DMS 273 treated with DMSO at 0.1 percent for 48 hours (cell line): ENCODE results near the gene TAF8.
"Not testable (repeated sequence)": the region's sequence is repeated elsewhere in the genome, so short reads cannot be mapped to it uniquely, and the experiment has no call there.

Experiments
- DNase-seq: peaks from one replicate; lab custom pipeline; 2025; lab: John Stamatoyannopoulos, UW

TAF8 gene, protein sequence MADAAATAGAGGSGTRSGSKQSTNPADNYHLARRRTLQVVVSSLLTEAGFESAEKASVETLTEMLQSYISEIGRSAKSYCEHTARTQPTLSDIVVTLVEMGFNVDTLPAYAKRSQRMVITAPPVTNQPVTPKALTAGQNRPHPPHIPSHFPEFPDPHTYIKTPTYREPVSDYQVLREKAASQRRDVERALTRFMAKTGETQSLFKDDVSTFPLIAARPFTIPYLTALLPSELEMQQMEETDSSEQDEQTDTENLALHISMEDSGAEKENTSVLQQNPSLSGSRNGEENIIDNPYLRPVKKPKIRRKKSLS

DNA sequence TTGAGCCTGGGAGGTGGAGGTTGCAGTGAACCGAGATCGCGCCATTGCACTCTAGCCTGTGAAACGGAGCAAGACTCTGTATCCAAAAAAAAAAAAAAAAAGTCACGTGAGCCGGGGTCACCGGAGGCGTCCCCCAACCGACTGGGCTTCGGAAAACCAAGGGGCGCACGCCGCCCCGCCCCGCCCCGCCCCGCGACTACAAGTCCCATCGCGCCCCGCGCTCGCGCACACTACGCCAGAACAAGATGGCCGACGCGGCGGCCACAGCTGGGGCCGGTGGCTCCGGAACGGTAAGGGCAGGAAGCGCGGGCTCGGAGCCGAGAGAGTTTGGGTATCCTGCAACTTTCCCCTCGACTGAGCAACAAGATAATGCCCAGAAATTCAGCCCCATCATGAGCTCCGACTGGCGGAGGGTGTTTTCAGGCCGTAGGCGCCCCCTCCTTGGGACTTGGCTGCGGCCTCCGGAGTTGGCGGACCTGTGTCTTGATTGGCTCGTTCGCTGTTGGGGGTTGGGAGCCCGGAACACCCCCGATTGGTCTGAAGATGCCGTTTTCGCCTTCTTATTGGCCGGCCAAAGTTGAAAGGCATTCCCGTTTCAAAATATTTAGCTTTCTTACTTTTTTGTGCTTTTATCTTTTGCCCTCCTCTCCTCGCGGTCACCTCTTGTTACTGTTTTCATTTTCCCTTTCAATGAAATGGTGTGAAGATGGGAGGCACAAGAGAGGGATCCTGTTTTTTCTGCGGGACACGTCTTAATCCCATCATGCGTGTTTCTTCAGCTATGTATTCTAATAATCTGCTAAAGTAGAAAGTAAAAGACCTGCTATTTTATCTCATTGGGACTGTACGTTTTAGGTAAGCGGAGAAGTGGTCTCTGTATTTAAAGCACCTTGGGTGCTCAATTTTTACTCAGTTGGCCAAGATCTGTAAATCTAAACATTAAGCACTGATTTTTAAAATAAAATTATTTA is at the start of gene TAF8:
TAF8 (plus strand) TSS at position 228 of the 971 bp plus-strand sequence; CDS start at position 246, 18 bp downstream.
- DNase-seq = peak; percentile 78

DNA sequence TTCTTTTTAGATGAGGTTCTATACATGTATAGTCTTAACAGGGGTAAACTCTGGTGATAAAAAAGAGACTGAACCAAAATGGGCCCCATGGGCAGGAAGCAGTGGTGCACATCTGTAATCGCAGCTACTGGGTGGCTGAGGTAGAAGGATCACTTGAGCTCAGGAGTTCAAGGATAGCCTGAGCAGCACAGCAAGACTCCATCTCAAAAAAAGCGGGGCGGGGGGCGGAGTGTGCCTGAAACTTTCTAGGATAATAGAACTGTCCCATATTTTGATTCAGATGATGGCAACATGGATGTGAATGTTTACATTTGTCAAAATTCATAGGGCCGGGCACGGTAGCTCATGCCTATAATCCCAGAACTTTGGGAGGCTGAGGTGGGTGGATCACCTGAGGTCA is 48.8 kb upstream of the TAF8 start:
- no peak for DNase-seq

DNA sequence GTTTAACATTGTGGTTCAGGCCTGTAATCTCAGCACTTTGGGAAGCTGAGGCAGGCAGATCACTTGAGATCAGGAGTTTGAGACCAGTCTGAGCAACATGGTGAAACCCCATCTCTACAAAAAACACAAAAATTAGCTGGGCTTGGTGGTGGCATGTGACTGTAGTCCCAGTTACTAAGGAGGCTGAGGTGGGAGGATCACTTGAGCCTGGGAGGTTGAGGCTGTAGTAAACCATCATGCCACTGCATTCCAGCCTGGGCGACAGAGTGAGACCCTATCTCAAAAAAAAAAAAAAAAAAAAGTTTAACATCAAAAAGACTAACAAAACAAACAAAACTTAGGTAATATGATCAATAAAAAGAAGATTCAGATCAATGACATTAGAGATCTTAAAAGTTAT is 46.7 kb upstream of the TAF8 start:
- DNase-seq = not testable (repeated sequence)

DNA sequence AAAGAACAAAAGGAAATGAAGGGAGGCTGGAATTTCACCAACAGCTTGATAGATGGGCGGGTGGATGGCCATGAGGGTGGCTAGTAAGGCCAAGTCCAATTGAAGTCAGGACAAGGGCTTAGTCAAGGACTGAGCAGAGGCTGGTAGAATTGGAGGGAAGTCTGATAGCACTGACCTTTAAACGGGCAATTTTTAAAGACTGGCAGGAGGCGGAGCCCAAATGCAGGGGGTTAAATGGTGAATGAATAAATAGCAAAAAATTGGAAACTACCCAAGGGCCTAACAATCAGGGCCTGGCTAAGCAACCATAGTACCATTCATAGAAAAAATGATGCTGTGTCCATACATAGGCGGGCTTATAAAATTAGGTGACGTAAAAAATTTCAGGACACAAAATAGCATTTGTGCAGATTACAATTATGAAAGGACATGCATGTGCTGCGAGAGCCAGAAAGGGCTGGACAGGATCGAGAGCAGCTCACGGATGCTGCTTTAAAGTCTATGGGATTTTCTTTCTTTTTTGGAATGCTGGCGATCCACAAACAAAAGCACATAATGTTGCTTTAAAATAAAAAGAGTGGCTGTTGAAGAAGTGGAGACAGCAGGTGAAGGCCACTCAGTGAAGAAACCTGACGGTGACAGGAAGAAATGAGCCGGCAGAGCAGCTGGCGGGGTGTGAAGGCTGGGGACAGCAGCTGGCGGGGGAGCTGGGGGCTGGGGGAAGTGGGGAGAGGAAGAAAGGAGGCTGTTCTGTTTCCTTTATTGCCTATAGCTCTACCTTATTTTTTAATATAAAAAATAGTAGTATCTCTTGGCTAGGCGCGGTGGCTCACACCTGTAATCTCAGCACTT is 42.8 kb upstream of the TAF8 start:
- no peak for DNase-seq

DNA sequence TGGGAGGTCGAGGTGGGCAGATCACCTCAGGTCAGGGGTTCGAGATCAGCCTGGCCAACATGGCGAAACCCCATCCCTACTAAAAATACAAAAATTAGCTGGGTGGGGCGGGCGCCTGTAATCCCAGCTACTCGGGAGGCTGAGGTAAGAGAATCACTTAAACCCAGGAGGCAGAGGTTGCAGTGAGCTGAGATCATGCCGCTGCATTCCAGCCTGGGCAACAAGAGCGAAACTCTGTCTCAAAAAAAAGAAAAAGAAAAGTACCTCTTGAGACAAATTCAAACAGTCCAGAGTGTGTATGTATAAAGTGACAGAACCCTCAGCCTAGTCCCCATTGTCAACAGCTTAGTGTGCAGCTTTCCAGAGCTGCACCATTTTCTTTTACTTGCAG is 42.2 kb upstream of the TAF8 start:
- DNase-seq = not testable (repeated sequence)

DNA sequence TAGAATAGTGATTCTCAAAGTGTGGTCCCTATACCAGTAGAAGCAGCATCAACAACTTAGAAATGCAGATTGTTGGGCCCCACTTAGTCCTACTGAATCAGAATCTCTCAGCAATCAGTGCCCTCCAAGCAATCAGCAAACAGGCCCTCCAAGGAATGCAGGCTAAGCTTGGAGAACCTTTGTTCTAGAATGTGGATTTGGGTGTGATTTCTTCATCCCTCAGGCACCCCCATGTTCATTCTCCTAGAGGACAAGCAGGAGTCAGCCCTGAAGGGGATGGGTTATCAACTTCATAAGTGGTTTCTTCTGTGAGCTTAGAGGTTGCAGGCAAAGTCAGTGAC is 40.5 kb upstream of the TAF8 start:
- no peak for DNase-seq

DNA sequence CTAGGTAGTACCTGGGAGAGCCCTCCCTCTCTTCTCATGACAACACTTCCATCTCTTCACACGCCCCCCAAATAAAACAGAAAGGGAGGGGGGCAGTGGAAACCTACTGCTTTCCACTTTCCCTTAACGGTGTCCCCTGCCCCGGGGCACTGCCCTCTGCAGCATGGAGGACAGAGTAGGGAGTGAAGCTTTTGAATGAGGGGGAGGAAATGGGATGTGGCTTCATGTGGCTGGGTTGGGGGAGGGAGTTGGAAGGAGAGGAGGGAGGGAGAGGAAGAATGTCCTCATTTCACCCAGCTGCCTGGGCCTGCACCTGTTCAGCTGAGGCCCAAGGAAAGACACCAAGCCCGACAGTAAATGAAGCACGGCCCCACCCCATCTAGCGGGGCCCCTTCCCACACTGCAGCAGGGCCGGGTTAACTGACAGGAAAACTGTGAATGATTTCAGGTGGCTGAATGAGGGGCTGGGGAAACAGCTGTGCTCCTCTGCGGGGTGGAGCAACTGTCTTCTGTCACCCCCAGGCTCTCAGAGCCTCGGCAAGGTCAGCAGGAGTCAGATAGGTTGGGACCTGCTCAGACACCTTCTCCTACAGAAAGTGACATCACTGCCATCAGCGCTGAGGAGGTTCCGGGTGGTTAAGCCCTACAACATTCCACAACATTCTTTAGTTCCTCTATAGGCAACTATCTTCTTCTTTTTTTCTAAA is 40.0 kb upstream of the TAF8 start:
- DNase-seq = no peak

DNA sequence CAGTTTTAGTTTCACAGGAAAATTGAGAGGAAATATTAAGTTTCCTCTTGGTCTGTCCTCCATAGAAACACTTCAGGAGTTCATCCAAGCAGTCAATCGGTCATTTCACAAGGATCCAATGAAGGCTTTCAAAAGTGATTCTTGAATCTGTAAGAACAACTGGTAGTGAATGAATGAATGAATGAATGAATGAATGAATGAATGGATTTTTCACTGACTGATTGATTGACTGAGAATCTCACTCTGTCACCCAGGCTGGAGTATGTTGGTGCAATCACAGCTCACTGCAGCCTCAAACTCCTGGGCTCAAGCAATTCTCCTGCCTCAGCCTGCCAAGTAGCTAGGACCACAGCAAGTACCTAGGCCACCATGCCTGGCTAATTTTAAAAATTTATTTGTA is 39.4 kb upstream of the TAF8 start:
- DNase-seq = no peak

DNA sequence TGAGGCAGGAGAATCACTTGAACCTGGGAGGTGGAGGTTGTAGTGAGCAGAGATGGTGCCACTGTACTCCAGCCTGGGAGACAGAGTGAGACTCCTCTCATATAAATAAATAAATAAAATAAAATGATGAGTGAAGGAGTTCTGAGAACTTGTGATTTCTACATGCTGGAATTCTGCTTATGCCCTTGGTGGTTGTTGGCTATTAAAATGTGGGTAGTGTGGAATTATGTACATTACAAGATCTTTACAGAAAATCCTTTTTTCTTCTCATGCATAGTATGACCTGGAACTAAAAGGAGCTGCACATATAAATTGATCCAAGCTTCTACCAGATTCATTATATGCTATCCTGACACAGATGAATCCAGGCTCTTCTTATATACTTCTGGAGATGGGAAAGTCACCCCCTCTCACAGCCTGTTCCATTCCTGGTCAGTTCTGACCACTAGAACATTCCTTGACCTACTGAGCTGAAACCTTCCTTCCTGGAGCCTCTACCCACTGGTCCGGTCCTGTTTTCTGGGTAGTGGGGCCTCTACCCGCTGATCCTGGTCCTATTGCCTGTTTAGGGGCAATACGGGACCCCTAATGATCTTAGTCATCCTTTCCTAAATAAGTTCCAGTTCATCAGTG is 37.7 kb upstream of the TAF8 start:
- DNase-seq = no peak

DNA sequence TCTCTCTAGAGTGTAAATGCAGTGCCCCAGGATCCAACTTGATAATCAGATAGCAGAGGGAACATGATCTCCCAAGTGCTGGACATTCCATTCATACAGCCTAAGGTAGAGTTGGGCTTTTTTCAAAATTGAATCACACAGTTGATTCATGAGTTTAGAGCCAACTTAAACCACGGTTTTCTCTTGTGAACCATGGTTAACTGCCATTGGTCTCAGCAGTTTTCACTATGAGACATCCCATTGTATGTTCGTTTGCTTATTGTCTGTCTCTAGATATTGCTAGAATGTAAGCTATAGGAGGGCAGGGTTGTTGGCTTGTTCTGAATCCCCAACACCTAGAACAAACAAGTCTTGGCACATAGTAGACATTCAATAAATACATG is 37.2 kb upstream of the TAF8 start:
- no peak for DNase-seq

DNA sequence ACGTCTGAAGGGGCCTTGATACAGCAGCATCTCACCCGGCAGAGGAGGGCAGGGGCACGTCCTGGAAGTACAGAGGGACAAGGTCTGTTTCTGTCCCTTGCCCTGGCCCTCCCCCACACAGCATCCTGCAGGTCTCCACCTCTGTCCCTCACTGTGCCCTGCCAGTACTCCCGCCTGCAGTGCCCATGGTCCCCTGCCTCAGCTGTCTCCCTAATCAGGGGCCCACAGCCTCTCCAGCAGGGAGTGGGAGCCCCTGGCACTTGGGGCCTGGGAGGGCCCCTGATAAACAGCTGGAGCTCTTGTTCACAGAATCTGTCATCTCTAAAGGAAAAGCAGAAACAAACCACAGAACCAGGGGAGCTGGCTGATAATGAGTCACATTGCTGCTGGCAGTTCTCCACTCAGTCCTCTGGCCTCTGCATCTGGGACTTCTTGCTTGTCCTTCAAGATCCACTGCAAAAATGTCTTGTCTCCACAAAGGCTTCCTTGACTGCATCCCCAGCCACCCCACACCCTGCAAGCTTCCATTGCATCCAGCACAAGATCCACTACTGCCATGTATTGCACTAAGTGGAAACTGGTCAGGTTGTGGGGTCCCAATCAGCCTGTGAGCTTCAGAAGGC is 33.2 kb upstream of the TAF8 start:
- DNase-seq = no peak

DNA sequence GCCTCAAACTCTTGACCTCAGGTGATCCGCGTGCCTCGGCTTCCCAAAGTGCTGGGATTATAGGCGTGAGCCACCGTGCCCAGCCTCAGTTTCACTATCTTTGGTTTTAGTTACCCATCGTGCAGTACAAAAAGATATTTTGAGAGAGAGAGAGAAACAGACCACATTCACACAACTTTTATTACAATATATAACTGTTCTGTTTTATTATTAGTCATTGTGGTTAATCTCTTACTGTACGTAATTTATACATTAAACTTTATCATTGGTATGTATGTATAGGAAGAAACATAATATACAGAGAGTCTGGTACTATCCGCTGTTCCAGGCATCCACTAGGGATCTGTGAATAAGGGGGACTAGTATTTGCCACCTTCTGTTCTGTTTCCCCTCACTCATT is 29.4 kb upstream of the TAF8 start:
- DNase-seq = no peak

DNA sequence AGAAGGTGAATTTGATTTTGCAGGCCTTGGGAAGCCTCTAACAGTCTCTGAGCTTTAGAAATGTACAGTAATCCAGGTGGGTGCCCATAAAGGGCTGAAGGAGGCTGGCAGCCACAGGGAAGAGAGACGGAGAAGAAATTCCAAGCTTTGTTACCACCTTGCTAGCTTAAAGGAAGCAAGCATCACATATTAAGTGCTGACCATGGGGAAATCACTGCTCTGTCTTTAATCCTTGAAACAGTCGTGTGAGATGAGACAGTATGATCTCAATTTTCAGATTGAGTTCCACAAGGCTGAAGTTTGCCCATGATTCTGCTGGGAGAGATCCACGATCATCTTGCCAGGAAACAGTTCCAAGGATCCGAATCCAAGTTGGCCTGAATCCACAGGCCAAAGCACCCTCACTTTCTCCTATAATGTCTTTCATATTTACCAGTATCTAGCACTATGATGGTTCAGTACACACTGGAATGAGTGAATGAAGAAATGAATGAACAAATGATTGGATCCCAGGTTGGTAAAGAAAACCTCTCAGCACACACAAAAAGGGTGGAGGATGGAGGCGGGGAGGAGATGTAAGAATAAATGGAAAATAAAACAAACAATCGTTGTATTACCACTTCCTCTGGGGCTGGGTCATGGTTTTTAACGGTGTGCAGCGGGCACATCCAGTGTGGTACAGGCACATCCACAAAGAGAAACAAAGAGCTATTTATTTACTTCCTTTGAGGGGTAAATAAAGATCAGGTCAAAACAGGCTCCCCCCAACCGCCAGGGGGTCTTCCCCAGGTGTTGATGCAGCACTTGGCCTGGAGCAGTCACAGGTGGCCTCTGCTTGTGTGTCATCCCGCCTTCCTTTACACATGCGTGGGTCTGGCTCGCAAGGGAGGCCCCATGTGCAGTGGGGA is 28.2 kb upstream of the TAF8 start:
- no peak for DNase-seq

DNA sequence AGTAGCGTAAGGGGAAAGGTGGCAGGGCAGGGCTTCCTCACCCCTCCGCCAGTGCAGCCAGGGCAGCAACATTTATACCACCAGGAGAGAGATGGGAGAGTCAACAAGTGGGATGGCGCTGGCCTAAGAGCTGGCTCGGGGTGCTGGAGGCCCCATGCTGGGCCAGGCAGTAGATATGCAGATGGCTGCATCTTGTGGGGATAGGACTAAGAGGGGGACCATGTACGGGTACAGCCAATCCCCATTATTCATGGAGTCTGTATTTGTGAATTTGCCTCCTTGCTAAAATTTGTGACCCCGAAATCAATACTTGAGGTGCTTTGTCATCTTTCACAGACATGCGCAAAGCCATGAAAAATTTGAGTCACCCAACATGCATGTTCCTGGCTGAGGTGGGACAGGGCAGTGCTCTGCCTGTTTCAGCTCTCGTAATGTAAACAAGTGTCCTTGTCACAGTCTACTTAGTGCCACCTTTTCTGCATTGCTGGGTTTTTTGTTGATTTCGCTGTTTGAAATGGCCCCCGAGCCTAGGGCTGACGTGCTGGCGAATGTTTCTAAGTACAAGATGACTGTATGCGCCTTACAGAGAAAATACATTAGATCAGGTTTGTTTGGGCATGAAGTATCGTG is 27.5 kb upstream of the TAF8 start:
- no peak for DNase-seq

DNA sequence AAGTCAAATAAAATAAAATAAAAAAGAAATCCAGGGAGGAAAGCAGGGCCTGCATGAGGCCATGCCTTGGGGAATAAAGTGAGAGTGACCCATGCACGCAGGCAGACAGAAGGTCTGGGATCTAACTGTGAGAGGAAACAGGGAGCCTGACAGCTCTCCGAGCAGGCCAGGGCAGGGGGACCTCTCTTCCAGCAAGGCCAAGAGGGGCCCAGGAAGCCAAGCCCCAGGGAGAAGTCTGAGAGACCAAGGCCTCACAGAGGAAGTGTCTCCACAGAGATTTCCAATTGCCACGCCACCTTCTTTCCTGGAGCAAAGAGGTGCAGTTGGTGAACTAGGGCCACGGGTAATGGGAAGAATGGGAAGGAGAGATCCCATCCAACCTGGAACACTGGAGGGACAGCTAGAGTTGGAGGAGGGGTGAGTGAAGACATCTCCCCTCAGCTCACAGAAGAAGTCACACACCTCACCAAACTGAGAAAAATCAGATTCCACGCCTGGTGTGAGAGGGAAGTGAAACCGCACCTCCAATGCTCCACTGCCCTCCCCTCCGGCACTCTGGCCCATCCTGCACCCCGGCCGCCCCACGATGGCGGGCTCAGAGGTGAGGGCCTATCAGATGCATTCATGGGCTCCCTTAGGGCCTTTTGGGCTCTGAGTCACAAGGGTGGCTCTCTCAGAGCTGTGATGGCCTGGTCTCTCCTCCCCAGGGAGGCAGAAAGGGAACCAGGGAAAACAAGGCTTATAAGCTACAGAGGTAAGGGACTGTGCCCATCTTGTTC is 25.1 kb upstream of the TAF8 start:
- no peak for DNase-seq

DNA sequence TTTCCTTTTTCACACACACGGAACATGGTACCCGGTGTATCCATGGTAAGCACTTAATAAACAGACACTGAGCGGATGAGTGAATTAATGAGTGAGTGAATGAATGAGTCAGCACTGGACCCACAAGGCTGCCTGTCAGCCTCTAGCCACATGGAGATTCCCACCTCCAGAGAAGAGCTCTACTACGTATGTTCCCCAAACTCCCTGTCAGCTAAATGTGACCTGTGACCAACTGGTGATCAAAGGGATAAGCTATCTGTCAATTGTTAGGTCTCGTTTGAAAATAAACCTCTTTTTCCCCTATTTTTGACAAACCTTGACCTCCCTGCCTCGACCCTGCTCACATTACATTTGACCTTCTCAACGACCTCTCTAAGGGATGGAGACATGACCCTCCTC is 24.5 kb upstream of the TAF8 start:
- DNase-seq = no peak

DNA sequence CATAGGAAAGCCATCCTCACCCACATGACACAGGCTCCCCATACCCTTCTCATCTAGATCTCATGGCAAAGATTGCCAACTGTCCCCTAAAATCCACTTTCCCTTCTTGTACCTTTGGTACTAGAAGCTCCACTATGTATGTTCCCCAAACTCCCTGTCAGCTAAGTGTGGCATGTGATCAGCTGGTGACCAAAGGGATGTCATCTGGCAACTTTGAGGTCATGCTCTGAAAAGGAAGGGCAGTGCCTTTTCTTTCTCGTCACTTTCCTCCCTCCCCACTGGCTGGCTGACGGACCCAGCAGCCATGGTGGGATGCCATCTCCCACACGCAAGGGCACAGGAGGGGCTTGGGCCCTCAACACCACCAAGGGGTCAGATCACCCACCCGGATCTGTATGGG is 23.8 kb upstream of the TAF8 start:
- no peak for DNase-seq

DNA sequence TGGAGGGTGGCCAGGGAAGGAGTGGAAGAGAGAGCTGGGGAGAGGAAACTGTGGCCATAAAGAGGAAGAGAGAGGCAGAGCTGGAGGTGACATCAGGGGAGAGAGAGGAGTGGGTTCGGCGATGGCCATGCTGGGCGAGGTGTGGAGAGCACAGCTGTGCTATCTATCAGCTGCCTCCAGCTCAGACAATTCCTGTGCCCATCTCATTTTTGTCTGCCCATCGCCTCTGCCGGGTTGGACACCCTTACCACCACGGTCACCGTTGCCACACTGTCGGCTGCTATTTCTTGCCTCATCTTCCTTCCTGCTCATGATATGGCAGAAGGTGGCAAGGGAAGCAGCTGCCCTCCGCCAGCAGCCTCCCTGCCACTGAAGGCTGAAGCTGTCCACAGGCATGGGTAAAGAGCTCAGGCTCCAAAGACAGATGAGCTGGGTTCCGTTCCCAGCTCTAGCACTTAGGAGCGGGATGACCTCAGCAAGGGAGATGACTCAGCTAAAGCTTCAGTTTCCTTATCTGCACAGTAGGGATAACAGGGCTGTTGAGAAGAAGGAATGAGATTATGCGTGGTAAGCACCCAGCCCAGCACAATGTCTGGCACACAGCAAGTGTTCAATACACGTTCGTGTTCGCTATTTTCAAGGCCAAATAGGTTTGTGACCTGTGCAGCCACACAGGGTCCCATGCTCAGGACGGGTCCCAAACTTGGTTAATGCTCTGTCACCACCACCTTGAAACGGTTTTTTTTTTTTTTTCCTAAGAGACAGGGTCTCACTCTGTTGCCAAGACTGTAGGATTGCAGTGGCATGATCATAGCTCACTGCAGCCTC is 21.9 kb upstream of the TAF8 start:
- no peak for DNase-seq
